ENCODE measurements around the gene AFF3.
"Not testable (repeated sequence)": the region's sequence is repeated elsewhere in the genome, so short reads cannot be mapped to it uniquely, and the experiment has no call there.

The AFF3 gene

GRCh38 chr2:100176925-100177324 is 34.5 kb upstream of the AFF3 start:
- no peak for TF ChIP-seq CTCF (conservative IDR thresholded peaks at IDR 0.05; ENCODE audit: low read depth, low read length)

GRCh38 chr2:100174026-100174431 is 31.6 kb upstream of the AFF3 start:
- H3K4me3 ChIP-seq (ENCODE audit: low read depth, low read length): no peak overlapping the region
- TF ChIP-seq CTCF (conservative IDR thresholded peaks at IDR 0.05; ENCODE audit: low read depth, low read length): no peak

More at GRCh38 chr2:100176925-100177324, 34.5 kb upstream of the AFF3 start:
- DNase-seq (ENCODE audit: low read depth): no peak
- no peak overlapping the region for H3K4me3 ChIP-seq (ENCODE audit: low read depth, low read length)

GRCh38 chr2:100166701-100167100 is 24.3 kb upstream of the AFF3 start:
- H3K4me3 ChIP-seq (ENCODE audit: low read depth, low read length): no peak overlapping the region
- DNase-seq (ENCODE audit: low read depth): no peak
- TF ChIP-seq CTCF (conservative IDR thresholded peaks at IDR 0.05; ENCODE audit: low read depth, low read length): no peak

More at GRCh38 chr2:100174026-100174431, 31.6 kb upstream of the AFF3 start:
- peak; percentile 15 for DNase-seq (ENCODE audit: low read depth)

- H3K4me3 ChIP-seq (ENCODE audit: low read depth, low read length): no peak overlapping the region
- no peak for DNase-seq (ENCODE audit: low read depth)
- TF ChIP-seq CTCF (conservative IDR thresholded peaks at IDR 0.05; ENCODE audit: low read depth, low read length): no peak
These were observed 21.2 kb upstream of the AFF3 start for GRCh38 chr2:100163605-100164004.

- DNase-seq (ENCODE audit: low read depth): no peak
- H3K4me3 ChIP-seq (ENCODE audit: low read depth, low read length): no peak overlapping the region
- no peak for TF ChIP-seq CTCF (conservative IDR thresholded peaks at IDR 0.05; ENCODE audit: low read depth, low read length)
These were observed 19.7 kb upstream of the AFF3 start for GRCh38 chr2:100161945-100162620.

GRCh38 chr2:100160396-100160795 is 18.0 kb upstream of the AFF3 start:
- H3K4me3 ChIP-seq (ENCODE audit: low read depth, low read length): no peak overlapping the region
- TF ChIP-seq CTCF (conservative IDR thresholded peaks at IDR 0.05; ENCODE audit: low read depth, low read length): no peak

GRCh38 chr2:100151832-100152231 is 9.4 kb upstream of the AFF3 start:
- not testable (repeated sequence) for DNase-seq (ENCODE audit: low read depth); H3K4me3 ChIP-seq (ENCODE audit: low read depth, low read length)

More at GRCh38 chr2:100160396-100160795, 18.0 kb upstream of the AFF3 start:
- DNase-seq (ENCODE audit: low read depth): no peak

All from choroid plexus epithelial cell (primary cell).